ENCODE results near the gene ERAL1. TPM values are rescaled to one million over a fixed set of nuclear protein-coding genes. Genes with fewer than 3 reads are reported as not detected.
"Not testable (repeated sequence)": the region's sequence is repeated elsewhere in the genome, so short reads cannot be mapped to it uniquely, and the experiment has no call there.

Gene ERAL1
- total RNA-seq, 2 experiments from 2014 or later, result 46.1 to 50.6 TPM

GRCh38 chr17:28836541-28836940 lies 18.3 kb upstream of the ERAL1 start:
- H3K36me3 Mint-ChIP-seq, result peaks cover 17% of the 10 kb centered on the region
- H3K27me3 Mint-ChIP-seq; H3K4me3 Mint-ChIP-seq; H3K27ac Mint-ChIP-seq; H3K9me3 Mint-ChIP-seq (ENCODE audit: low read depth); ATAC-seq; DNase-seq: not testable (repeated sequence)
- CTCF ChIA-PET, result interaction anchor here (3.3 kb wide), 1 partner anchor 72 kb away, joined by 13 read pairs; no protein-coding TSS in a partner anchor
- H3K4me1 Mint-ChIP-seq, result peaks cover 13% of the 10 kb centered on the region

DNA sequence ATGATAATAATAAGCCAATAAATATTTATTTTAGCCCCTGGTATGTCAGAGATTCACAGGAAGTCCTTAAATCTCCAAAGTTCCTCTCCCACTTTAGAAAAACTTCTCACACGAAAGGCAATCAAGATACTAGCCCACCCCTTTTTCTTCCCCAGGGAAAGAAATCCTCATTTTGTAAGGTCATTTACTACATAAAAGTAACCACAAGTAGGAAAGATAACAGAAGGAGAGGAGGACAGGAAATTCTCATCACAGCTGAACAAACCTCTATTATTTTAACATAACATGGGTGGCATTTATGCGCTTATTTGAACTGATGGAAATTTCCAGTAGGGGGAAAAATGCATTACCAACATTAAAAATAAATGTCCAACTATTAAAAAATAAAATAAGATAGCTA lies 15.6 kb upstream of the ERAL1 start:
- CTCF ChIA-PET, result interaction anchor here (0.8 to 1.1 kb wide), 2 partner anchors 63 to 77 kb away, joined by 4 read pairs; no protein-coding TSS in a partner anchor
- DNase-seq, result no peak
- no peak overlapping the region for H3K4me3 Mint-ChIP-seq
- H3K9me3 Mint-ChIP-seq (ENCODE audit: low read depth), result no peaks in the 10 kb centered on the region
- H3K27ac Mint-ChIP-seq, result peak overlapping the region; percentile 56
- H3K27me3 Mint-ChIP-seq, result no peaks in the 10 kb centered on the region
- H3K36me3 Mint-ChIP-seq, result peaks cover 9% of the 10 kb centered on the region
- ATAC-seq, result no peak
- peaks cover 21% of the 10 kb centered on the region for H3K4me1 Mint-ChIP-seq

GRCh38 chr17:28841901-28842281 lies 12.9 kb upstream of the ERAL1 start:
- H3K4me1 Mint-ChIP-seq, result peaks cover 21% of the 10 kb centered on the region
- DNase-seq (no peak), ATAC-seq (no peak)
- peak overlapping the region; percentile 96 for H3K27ac Mint-ChIP-seq
- H3K27me3 Mint-ChIP-seq, result no peaks in the 10 kb centered on the region
- peak overlapping the region; percentile 99 for H3K4me3 Mint-ChIP-seq
- H3K9me3 Mint-ChIP-seq (ENCODE audit: low read depth), result no peaks in the 10 kb centered on the region
- H3K36me3 Mint-ChIP-seq, result peaks cover 4% of the 10 kb centered on the region
- CTCF ChIA-PET, result interaction anchor here (0.6 to 5.4 kb wide), 19 partner anchors 7 to 282 kb away, joined by 3 to 37 read pairs (median 6); partner anchors contain the start of genes DHRS13, FLOT2, NEK8 and TLCD1

DNA sequence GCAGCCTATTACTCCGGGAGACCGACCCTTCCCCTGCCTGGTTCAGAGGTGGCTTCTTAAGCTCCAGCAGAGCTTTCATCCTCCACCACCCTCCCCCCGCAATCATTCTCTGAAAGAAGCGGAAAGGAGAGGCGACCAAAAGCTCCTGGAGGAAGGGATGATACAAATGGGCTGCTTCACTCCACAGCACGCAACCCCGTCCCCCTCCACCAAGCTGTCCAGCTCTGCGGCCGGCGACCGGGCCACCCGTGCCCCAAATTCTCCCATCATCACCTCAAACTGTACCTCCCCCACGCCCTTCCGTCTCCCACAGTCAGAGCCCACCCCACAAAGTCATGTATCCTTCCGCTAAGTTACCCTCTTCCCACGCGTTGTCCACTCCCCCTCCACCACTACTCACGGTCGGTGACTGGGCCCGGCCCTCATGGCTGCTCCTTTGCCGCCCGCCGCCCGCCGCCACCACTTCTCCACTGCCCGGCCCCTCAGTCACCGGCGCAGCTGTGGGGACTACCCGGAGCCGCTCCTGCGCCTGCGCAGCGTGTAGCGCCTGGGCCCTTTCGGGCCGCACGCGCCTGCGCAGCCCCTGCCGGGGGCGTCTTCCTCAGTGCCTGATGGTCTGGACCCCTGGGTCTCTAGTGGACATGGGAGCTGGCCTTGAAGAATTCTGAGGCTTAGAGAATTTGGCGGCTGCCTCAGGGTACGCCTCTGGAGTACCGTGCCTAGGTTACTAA lies 12.4 kb upstream of the ERAL1 start, which contains the start of gene FAM222B:
TSS of gene FAM222B (minus strand) at position 509 of the 731 bp plus-strand sequence. CDS start 76,123 bp downstream, outside the sequence.
- Mint-ChIP-seq H3K4me3 (peak within 1 kb of the TSS; percentile 99), H3K36me3 (peaks cover 4% of the 10 kb centered on the region), H3K27me3 (no peaks in the 10 kb centered on the region), H3K27ac (peak within 1 kb of the TSS; percentile 96), H3K9me3 (ENCODE audit: low read depth) (no peaks in the 10 kb centered on the region), H3K4me1 (peaks cover 21% of the 10 kb centered on the region)
- ATAC-seq (peak; percentile 100), DNase-seq (peak; percentile 90)
- CTCF ChIA-PET, result interaction anchor here (0.6 to 5.4 kb wide), 21 partner anchors 11 to 282 kb away, joined by 3 to 37 read pairs (median 5); partner anchors contain the start of genes DHRS13, FLOT2, NEK8 and TLCD1

DNA sequence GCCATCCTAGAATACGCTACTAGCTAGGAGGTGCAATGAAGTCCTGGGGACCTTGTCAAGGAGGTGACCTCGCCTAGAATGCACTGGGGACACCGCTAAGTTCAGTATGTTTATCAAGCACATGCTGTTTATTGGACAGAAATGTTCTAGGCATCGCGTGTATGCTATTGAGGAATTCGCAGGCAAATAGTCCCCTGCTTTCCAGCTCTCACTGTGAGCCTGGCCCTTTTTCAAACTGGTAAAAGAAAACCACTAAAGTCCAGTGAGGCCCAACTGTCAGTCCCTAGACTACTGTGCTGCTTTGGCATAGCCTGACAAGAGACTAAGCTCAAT lies 11.0 kb upstream of the ERAL1 start:
- no peaks in the 10 kb centered on the region for H3K9me3 Mint-ChIP-seq (ENCODE audit: low read depth)
- no peak for DNase-seq
- H3K4me1 Mint-ChIP-seq, result peaks cover 21% of the 10 kb centered on the region
- H3K36me3 Mint-ChIP-seq, result peaks cover 4% of the 10 kb centered on the region
- no peak overlapping the region for H3K27ac Mint-ChIP-seq
- CTCF ChIA-PET, result interaction anchor here (1.0 to 5.4 kb wide), 6 partner anchors 18 to 116 kb away, joined by 3 to 37 read pairs (median 16); partner anchors contain the start of genes DHRS13, NEK8 and TLCD1
- ATAC-seq, result no peak
- no peaks in the 10 kb centered on the region for H3K27me3 Mint-ChIP-seq
- peak overlapping the region; percentile 52 for H3K4me3 Mint-ChIP-seq

DNA sequence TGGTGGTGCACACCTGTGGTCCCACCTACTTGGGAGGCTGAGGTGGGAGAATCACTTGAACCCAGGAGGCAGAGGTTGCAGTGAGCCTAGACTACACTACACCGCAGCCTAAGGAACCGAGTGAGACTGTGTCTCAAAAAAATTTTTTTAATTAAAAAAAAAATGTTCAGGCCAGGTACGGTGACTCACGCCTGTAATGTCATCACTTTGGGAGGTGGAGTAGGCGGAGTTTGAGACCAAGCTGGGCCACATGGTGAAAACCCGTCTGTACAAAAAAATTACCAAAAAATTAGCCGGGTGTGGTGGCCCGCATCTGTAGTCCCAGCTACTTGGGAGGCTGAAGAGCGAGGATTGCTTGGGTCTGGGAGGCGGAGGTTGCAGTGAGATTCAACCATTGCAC lies 8.6 kb upstream of the ERAL1 start:
- no peak for ATAC-seq
- CTCF ChIA-PET, result interaction anchor here (0.7 to 5.4 kb wide), 2 partner anchors 12 to 82 kb away, joined by 3 to 37 read pairs; no protein-coding TSS in a partner anchor
- Mint-ChIP-seq H3K27ac (no peak overlapping the region), H3K36me3 (peaks cover 3% of the 10 kb centered on the region), H3K4me1 (peaks cover 12% of the 10 kb centered on the region), H3K4me3 (no peak overlapping the region), H3K27me3 (no peaks in the 10 kb centered on the region), H3K9me3 (ENCODE audit: low read depth) (no peaks in the 10 kb centered on the region)
- DNase-seq, result no peak

- ATAC-seq; H3K4me1 Mint-ChIP-seq; H3K27me3 Mint-ChIP-seq; H3K4me3 Mint-ChIP-seq; H3K27ac Mint-ChIP-seq; H3K9me3 Mint-ChIP-seq (ENCODE audit: low read depth); H3K36me3 Mint-ChIP-seq; CTCF ChIA-PET; DNase-seq: not testable (repeated sequence)
Measured at GRCh38 chr17:28846699-28847098, 8.1 kb upstream of the ERAL1 start.

- not testable (repeated sequence) for H3K36me3 Mint-ChIP-seq
- CTCF ChIA-PET, result interaction anchor here (0.7 to 3.5 kb wide), 26 partner anchors 8 to 268 kb away, joined by 3 to 24 read pairs (median 6); partner anchors contain the start of genes FLOT2, PHF12 and TLCD1
- peak; percentile 74 for DNase-seq
Measured at GRCh38 chr17:28848667-28849066, 6.1 kb upstream of the ERAL1 start.

DNA sequence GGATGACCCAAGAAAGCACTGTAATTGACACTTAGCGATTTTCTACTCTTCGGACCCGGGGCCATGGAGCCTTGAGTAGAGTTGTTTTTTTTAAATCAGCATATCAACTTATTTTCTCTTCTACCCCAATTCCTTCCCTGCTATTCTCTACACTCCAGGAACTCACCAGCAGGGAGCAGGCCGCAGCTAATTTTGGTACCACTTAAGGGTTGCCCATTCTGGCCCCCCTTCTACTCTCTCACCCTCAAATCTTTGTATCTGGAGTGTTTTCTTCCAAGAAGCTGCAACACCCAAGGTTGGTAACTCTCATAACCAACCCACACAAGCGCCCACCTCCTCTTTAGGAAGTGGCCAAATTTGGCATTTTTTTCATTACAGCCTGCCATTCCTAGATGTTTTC lies 5.5 kb upstream of the ERAL1 start:
- ATAC-seq, result peak; percentile 38
- no peak for DNase-seq
- CTCF ChIA-PET, result interaction anchor here (0.7 to 3.5 kb wide), 25 partner anchors 8 to 268 kb away, joined by 3 to 24 read pairs (median 6); partner anchors contain the start of genes FLOT2, PHF12 and TLCD1
- no peak overlapping the region for H3K4me3 Mint-ChIP-seq
- H3K4me1 Mint-ChIP-seq, result peaks cover 9% of the 10 kb centered on the region
- H3K9me3 Mint-ChIP-seq (ENCODE audit: low read depth), result no peaks in the 10 kb centered on the region
- H3K27me3 Mint-ChIP-seq, result no peaks in the 10 kb centered on the region
- no peaks in the 10 kb centered on the region for H3K36me3 Mint-ChIP-seq
- no peak overlapping the region for H3K27ac Mint-ChIP-seq

More at GRCh38 chr17:28848667-28849066, 6.1 kb upstream of the ERAL1 start:
- peak; percentile 77 for ATAC-seq
- not testable (repeated sequence) for H3K4me1 Mint-ChIP-seq; H3K4me3 Mint-ChIP-seq; H3K27ac Mint-ChIP-seq; H3K9me3 Mint-ChIP-seq (ENCODE audit: low read depth); H3K27me3 Mint-ChIP-seq

GRCh38 chr17:28853295-28853694 lies 1.5 kb upstream of the ERAL1 start:
- no peaks in the 10 kb centered on the region for H3K27me3 Mint-ChIP-seq
- no peak overlapping the region for H3K4me3 Mint-ChIP-seq
- no peak for DNase-seq
- H3K4me1 Mint-ChIP-seq, result peaks cover 28% of the 10 kb centered on the region
- CTCF ChIA-PET, result interaction anchor here (0.7 to 1.7 kb wide), 6 partner anchors 11 to 132 kb away, joined by 3 to 5 read pairs (median 4); partner anchors contain the start of gene FAM222B
- H3K27ac Mint-ChIP-seq, result no peak overlapping the region
- no peak for ATAC-seq
- no peaks in the 10 kb centered on the region for H3K9me3 Mint-ChIP-seq (ENCODE audit: low read depth)
- peaks cover 6% of the 10 kb centered on the region for H3K36me3 Mint-ChIP-seq

GRCh38 chr17:28855336-28855679 lies 492 bp downstream of the ERAL1 start:
- Mint-ChIP-seq H3K36me3 (peaks cover 12% of the 10 kb centered on the region), H3K4me1 (peaks cover 25% of the 10 kb centered on the region), H3K4me3 (peak overlapping the region; percentile 83), H3K9me3 (ENCODE audit: low read depth) (no peaks in the 10 kb centered on the region), H3K27ac (peak overlapping the region; percentile 81), H3K27me3 (no peaks in the 10 kb centered on the region)
- CTCF ChIA-PET, result interaction anchor here (1.0 to 1.7 kb wide), 3 partner anchors 61 to 98 kb away, joined by 3 to 7 read pairs (median 3); no protein-coding TSS in a partner anchor
- ATAC-seq (no peak), DNase-seq (no peak)

DNA sequence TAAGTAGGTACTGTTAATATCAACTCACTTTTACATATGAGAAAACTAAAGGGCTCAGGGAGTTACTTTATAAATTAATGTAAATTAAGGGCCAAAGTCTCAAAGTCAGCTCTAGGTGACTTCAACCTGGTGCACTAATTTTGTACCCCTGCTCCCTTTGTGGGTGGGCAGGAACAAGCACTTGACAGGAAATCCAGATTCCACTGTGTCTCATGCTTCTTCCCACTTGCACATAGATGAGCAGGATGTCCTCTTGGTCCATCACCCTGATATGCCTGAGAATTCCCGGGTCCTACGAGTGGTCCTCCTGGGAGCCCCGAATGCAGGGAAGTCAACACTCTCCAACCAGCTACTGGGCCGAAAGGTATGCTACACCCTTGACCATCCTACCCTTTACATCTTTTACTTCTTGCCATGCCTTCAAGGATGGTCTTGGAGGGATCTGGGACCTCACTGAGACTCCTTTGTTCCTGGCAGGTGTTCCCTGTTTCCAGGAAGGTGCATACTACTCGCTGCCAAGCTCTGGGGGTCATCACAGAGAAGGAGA lies 1.3 kb downstream of the ERAL1 start:
- no peaks in the 10 kb centered on the region for H3K27me3 Mint-ChIP-seq
- H3K4me3 Mint-ChIP-seq, result peak overlapping the region; percentile 83
- H3K9me3 Mint-ChIP-seq (ENCODE audit: low read depth), result no peaks in the 10 kb centered on the region
- ATAC-seq, result no peak
- no peak overlapping the region for H3K27ac Mint-ChIP-seq
- H3K36me3 Mint-ChIP-seq, result peaks cover 17% of the 10 kb centered on the region
- DNase-seq, result no peak
- CTCF ChIA-PET, result interaction anchor here (0.7 to 1.7 kb wide), 5 partner anchors 15 to 1070 kb away, joined by 3 to 7 read pairs (median 3); no protein-coding TSS in a partner anchor
- H3K4me1 Mint-ChIP-seq, result peaks cover 25% of the 10 kb centered on the region

Data from activated CD8-positive, alpha-beta memory T cell treated with anti-CD3 and anti-CD28 coated beads, Interleukin-2, amount 10 ng/mL, durations not matched to agents 7 days and 5 days (primary cell).